Pons (tissue), 1 donor: ENCODE results near the gene PLEKHN1.
"Not testable (repeated sequence)": the region's sequence is repeated elsewhere in the genome, so short reads cannot be mapped to it uniquely, and the experiment has no call there.

Experiments used
- DNase-seq: peaks from one replicate; pipeline ENCODE4 v3.0.0-alpha.2; 2016; ENCODE audit warnings: low spot score

The PLEKHN1 gene

GRCh38 chr1:942411-942821, 23.9 kb upstream of the PLEKHN1 start:
- no peak for DNase-seq

- no peak for DNase-seq
Measured at GRCh38 chr1:942864-943533, 23.3 kb upstream of the PLEKHN1 start.

- no peak for DNase-seq
Measured at GRCh38 chr1:943545-944340, 22.5 kb upstream of the PLEKHN1 start.

GRCh38 chr1:944341-945325, 21.6 kb upstream of the PLEKHN1 start:
- no peak for DNase-seq

- DNase-seq: no peak
Measured at GRCh38 chr1:945688-946556, 20.4 kb upstream of the PLEKHN1 start.

- DNase-seq: not testable (repeated sequence)
Measured at GRCh38 chr1:946811-947210, 19.5 kb upstream of the PLEKHN1 start.

GRCh38 chr1:947958-948357, 18.3 kb upstream of the PLEKHN1 start:
- no peak for DNase-seq

- DNase-seq: no peak
Measured at GRCh38 chr1:950268-950667, 16.0 kb upstream of the PLEKHN1 start.

- DNase-seq: no peak
Measured at GRCh38 chr1:950881-951280, 15.4 kb upstream of the PLEKHN1 start.

GRCh38 chr1:951364-951763, 14.9 kb upstream of the PLEKHN1 start:
- DNase-seq: no peak

GRCh38 chr1:952201-952600, 14.1 kb upstream of the PLEKHN1 start:
- no peak for DNase-seq

GRCh38 chr1:952603-953002, 13.7 kb upstream of the PLEKHN1 start:
- no peak for DNase-seq

GRCh38 chr1:953524-954320, 12.6 kb upstream of the PLEKHN1 start:
- DNase-seq: no peak

- DNase-seq: no peak
Measured at GRCh38 chr1:954927-955326, 11.4 kb upstream of the PLEKHN1 start.

GRCh38 chr1:955474-955873, 10.8 kb upstream of the PLEKHN1 start:
- no peak for DNase-seq

GRCh38 chr1:956636-957035, 9.6 kb upstream of the PLEKHN1 start:
- DNase-seq: no peak

- peak; percentile 67 for DNase-seq
Measured at GRCh38 chr1:958823-959730, 7.2 kb upstream of the PLEKHN1 start, which contains the start of gene NOC2L. Gene NOC2L, minus strand, starts transcription at chr1:959256. Its CDS starts 16 bp downstream, at chr1:959240.

- DNase-seq: no peak
Measured at GRCh38 chr1:959731-960362, 6.4 kb upstream of the PLEKHN1 start.
